OCI-LY3 (cell line): ENCODE data around the gene MXRA5.
"Not testable (repeated sequence)": the region's sequence is repeated elsewhere in the genome, so short reads cannot be mapped to it uniquely, and the experiment has no call there.

Experiments used
- H2AFZ ChIP-seq: fragments of 200-600, 300-600 bp; shearing (Covaris generic); 2 replicates; pipeline ENCODE4 v1.6.0; 2014; ENCODE audit warnings: antibody characterized with exemption, low read depth, low read length
- H3K27ac ChIP-seq: fragments of 200-600, 300-600 bp; sonication (generic); 2 replicates; pipeline ENCODE4 v1.5.1; 2014; ENCODE audit warnings: mild to moderate bottlenecking, low read length, moderate library complexity, mixed read lengths
- H3K27me3 ChIP-seq: fragments of 200-600, 300-600 bp; sonication (generic); 2 replicates; pipeline ENCODE4 v1.6.1; 2014; ENCODE audit warnings: low read depth, low read length, mixed read lengths
- H3K36me3 ChIP-seq: fragments of 200-600, 300-600 bp; sonication (generic); replicated peaks from 2 replicates; pipeline ENCODE3; 2014; ENCODE audit warnings: low read depth, low read length, mixed read lengths
- H3K4me1 ChIP-seq: fragments of 300-600, 200-600 bp; sonication (generic); 2 replicates; pipeline ENCODE4 v1.6.1; 2014; ENCODE audit warnings: low read length, mixed read lengths
- H3K4me2 ChIP-seq: fragments of 200-600, 300-600 bp; sonication (generic); 2 replicates; pipeline ENCODE4 v1.6.1; 2014; ENCODE audit warnings: low read length, mixed read lengths
- H3K4me3 ChIP-seq: fragments of 300-600, 200-600 bp; sonication (generic); 2 replicates; pipeline ENCODE4 v1.5.1; 2014; ENCODE audit warnings: antibody characterized with exemption, mild to moderate bottlenecking, low read length, moderate library complexity
- H3K79me2 ChIP-seq: fragments of 300-600, 200-600 bp; shearing (Covaris generic); 2 replicates; pipeline ENCODE4 v1.6.1; 2014; ENCODE audit warnings: mild to moderate bottlenecking, low read length, mixed read lengths
- H3K9ac ChIP-seq: fragments of 300-600, 200-600 bp; shearing (Covaris generic); 2 replicates; pipeline ENCODE4 v1.6.0; 2014; ENCODE audit warnings: mild to moderate bottlenecking, low read length, moderate library complexity
- H3K9me3 ChIP-seq: fragments of 200-600, 300-600 bp; shearing (Covaris generic); 2 replicates; pipeline ENCODE4 v1.6.1; 2014; ENCODE audit warnings: low read length, mixed read lengths; ENCODE audit not compliant: insufficient read depth
- H4K20me1 ChIP-seq: fragments of 200-600, 300-600 bp; sonication (generic); 2 replicates; pipeline ENCODE4 v1.6.1; 2016; ENCODE audit warnings: low read length, mixed read lengths; ENCODE audit not compliant: insufficient read depth
- EZH2phosphoT487 ChIP-seq: fragments of 200-600 bp; shearing (Covaris generic); IDR thresholded peaks from 2 replicates; pipeline ENCODE4 v1.6.1; 2018; ENCODE audit warnings: antibody characterized with exemption, mixed run types, low read depth
- TF ChIP-seq, protein P1 (sequence below): fragments of 200-600, 300-600 bp; sonication (generic); IDR thresholded peaks from 2 replicates; pipeline ENCODE4 v1.5.1; 2014; ENCODE audit warnings: antibody characterized with exemption, low read length, low read depth

MXRA5 gene

DNA sequence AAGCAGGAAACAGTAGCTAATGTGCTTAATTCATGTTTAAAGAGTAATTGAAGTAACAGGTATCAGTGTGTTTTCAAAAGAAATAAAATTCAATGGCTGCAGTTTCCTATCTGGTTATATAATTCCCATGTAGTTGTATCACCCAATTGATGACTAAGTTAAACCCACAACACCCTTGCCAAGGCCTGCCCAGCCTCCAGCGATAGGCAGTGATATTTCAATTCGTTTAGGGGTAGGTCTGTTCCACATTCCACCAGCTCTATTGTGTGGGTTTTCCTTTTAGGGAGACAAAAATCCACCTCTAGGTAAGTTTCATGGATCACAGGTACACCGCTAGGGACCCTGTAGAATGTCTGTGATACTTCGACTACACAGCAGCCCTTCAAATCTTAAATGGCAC lies 24.7 kb upstream of the MXRA5 start:
- H3K27me3 ChIP-seq, result no peaks in the 10 kb centered on the region
- TF ChIP-seq, protein P1, sequence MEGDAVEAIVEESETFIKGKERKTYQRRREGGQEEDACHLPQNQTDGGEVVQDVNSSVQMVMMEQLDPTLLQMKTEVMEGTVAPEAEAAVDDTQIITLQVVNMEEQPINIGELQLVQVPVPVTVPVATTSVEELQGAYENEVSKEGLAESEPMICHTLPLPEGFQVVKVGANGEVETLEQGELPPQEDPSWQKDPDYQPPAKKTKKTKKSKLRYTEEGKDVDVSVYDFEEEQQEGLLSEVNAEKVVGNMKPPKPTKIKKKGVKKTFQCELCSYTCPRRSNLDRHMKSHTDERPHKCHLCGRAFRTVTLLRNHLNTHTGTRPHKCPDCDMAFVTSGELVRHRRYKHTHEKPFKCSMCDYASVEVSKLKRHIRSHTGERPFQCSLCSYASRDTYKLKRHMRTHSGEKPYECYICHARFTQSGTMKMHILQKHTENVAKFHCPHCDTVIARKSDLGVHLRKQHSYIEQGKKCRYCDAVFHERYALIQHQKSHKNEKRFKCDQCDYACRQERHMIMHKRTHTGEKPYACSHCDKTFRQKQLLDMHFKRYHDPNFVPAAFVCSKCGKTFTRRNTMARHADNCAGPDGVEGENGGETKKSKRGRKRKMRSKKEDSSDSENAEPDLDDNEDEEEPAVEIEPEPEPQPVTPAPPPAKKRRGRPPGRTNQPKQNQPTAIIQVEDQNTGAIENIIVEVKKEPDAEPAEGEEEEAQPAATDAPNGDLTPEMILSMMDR, result no peak
- TF ChIP-seq EZH2phosphoT487, result no peak
- no peaks in the 10 kb centered on the region for H3K9me3 ChIP-seq

DNA sequence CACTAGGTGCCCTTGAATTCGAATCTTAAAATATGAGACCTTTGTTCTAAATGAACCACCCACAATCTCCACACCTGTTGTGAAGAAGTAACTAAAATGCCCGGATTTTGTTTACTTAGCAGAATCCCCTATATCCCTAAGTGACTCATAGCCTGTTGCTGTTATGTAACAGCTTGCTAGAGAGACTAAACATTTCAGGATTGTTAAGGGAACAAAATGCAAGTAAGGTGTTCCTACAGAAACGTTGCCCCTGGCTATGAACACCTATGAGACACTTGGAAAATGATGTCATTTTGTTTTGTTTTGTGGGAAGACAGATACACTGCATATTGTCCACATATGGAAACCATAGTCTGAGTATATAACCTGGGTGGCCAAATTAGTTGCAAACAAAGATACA lies 24.2 kb upstream of the MXRA5 start:
- Histone ChIP-seq H3K79me2 (no peaks in the 10 kb centered on the region), H3K9me3 (no peaks in the 10 kb centered on the region), H3K27ac (no peak overlapping the region), H3K4me1 (no peaks in the 10 kb centered on the region), H4K20me1 (no peaks in the 10 kb centered on the region), H3K27me3 (no peaks in the 10 kb centered on the region), H3K9ac (no peak overlapping the region), H3K36me3 (no peaks in the 10 kb centered on the region), H2AFZ (no peak overlapping the region), H3K4me3 (no peak overlapping the region), H3K4me2 (no peak overlapping the region)
- TF ChIP-seq EZH2phosphoT487, result no peak
- TF ChIP-seq, protein P1, result no peak

More for the DNA sequence above, 24.7 kb upstream of the MXRA5 start:
- Histone ChIP-seq H3K4me3 (no peak overlapping the region), H3K27ac (no peak overlapping the region), H3K36me3 (no peaks in the 10 kb centered on the region), H3K4me1 (no peaks in the 10 kb centered on the region), H3K79me2 (no peaks in the 10 kb centered on the region), H4K20me1 (no peaks in the 10 kb centered on the region), H3K4me2 (no peak overlapping the region), H3K9ac (no peak overlapping the region), H2AFZ (no peak overlapping the region)

DNA sequence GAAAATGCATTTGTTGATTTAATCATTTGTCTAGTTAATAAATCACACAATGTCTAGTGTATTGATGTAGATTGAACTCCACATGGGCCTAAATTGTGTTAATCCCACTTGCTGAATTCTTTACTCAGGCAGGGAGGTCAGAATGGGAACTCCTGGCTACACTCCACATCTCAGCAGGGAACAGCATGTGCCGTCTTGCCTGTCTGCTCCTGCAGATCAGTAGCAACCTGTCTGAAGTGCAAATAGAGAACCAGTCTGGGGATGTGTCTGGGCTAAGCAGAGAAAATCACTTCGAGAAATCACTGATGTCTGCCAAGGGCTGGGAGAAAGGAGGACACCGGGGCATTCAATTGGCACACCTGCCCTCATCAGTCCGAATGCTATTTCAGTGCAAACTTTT lies 16.5 kb upstream of the MXRA5 start:
- H3K4me2 ChIP-seq, result no peak overlapping the region
- H3K9me3 ChIP-seq, result no peaks in the 10 kb centered on the region
- H3K4me1 ChIP-seq, result no peaks in the 10 kb centered on the region
- H3K9ac ChIP-seq, result no peak overlapping the region
- H2AFZ ChIP-seq, result no peak overlapping the region
- H4K20me1 ChIP-seq, result no peaks in the 10 kb centered on the region
- no peak overlapping the region for H3K27ac ChIP-seq
- H3K4me3 ChIP-seq, result no peak overlapping the region
- H3K36me3 ChIP-seq, result no peaks in the 10 kb centered on the region
- H3K79me2 ChIP-seq, result no peaks in the 10 kb centered on the region
- TF ChIP-seq, protein P1, result no peak
- no peak for TF ChIP-seq EZH2phosphoT487
- no peaks in the 10 kb centered on the region for H3K27me3 ChIP-seq

DNA sequence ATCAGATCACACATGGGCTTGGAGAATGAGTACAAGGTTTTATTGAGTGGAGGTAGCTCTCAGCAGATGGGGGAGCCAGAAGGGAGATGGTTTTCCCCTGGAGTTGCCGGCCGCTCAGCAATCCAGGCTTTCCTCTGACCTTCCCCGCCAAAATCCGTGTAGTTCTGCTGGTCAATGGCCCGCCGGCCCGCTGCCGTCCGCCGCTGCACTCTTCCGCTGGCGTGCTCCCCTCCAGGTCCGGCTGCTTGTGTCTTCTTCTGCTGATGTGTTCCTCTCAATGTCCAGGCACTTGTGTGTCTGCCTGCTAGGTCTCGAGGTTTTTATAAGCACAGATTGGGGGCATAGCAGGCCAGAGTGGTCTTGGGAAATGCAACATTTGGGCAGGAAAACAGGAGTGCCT lies 14.4 kb upstream of the MXRA5 start:
- no peaks in the 10 kb centered on the region for H3K4me1 ChIP-seq
- no peak overlapping the region for H3K9ac ChIP-seq
- H3K27me3 ChIP-seq, result no peaks in the 10 kb centered on the region
- no peaks in the 10 kb centered on the region for H3K9me3 ChIP-seq
- no peak overlapping the region for H3K4me2 ChIP-seq
- no peaks in the 10 kb centered on the region for H3K79me2 ChIP-seq
- no peak overlapping the region for H3K4me3 ChIP-seq
- H2AFZ ChIP-seq, result no peak overlapping the region
- H3K36me3 ChIP-seq, result no peaks in the 10 kb centered on the region
- H4K20me1 ChIP-seq, result no peaks in the 10 kb centered on the region
- TF ChIP-seq, protein P1, result no peak
- TF ChIP-seq EZH2phosphoT487, result no peak
- no peak overlapping the region for H3K27ac ChIP-seq

DNA sequence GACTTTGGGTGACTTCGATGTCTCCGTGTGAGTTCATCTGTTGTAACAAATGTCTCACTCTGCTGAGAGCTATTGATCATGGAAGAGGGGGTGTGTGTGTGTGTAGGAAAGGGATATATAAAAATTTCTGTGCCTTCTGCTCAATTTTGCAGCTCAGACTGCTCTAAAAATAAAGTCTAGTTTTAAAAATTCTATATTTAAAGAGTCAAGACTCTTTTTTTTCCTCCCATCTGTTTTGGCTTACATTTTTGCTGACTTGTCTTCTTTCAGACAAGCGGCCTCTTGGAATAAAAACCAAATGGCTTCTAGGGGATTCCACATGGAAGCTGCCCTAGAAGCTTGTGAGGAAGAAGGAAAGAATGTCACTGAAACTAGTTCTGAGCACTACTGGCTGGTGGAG lies 6.3 kb upstream of the MXRA5 start:
- H2AFZ ChIP-seq, H3K27ac ChIP-seq, H4K20me1 ChIP-seq, H3K79me2 ChIP-seq, H3K4me1 ChIP-seq, H3K4me2 ChIP-seq, H3K36me3 ChIP-seq, H3K4me3 ChIP-seq, H3K9ac ChIP-seq, H3K9me3 ChIP-seq, H3K27me3 ChIP-seq: not testable (repeated sequence)
